NT2/D1 (cell line): Measurements from ENCODE around the gene CPSF3.

Experiments
- DNase-seq: peaks from one replicate; pipeline ENCODE4 v3.0.0-alpha.2; 2011; ENCODE audit warnings: low read depth, low spot score
- H3K27me3 ChIP-seq: 2 replicates; pipeline ENCODE4 v1.6.0; 2011; ENCODE audit warnings: mild to moderate bottlenecking; ENCODE audit not compliant: insufficient read length, insufficient read depth
- H3K36me3 ChIP-seq: 2 replicates; pipeline ENCODE4 v1.6.1; 2011; ENCODE audit warnings: mild to moderate bottlenecking, low read length, mixed read lengths; ENCODE audit not compliant: insufficient read depth, insufficient read length
- H3K4me1 ChIP-seq: 2 replicates; pipeline ENCODE4 v1.5.1; 2011; ENCODE audit not compliant: insufficient read depth, insufficient read length
- H3K4me3 ChIP-seq: 2 replicates; pipeline ENCODE4 v1.5.1; 2011; ENCODE audit warnings: low read depth; ENCODE audit not compliant: insufficient read length
- H3K9ac ChIP-seq: 2 replicates; pipeline ENCODE4 v1.6.0; 2011; ENCODE audit warnings: low read depth; ENCODE audit not compliant: insufficient read length
- H3K9me3 ChIP-seq: 2 replicates; pipeline ENCODE4 v1.5.1; 2011; ENCODE audit warnings: mild to moderate bottlenecking, low read length; ENCODE audit not compliant: insufficient read depth
- SUZ12 ChIP-seq: IDR thresholded peaks from 2 replicates; pipeline ENCODE4 v1.6.1; 2011; ENCODE audit not compliant: insufficient read length, insufficient read depth; ENCODE audit errors: extremely low read depth
- YY1 ChIP-seq: IDR thresholded peaks from 2 replicates; pipeline ENCODE4 v1.6.1; 2011; ENCODE audit not compliant: insufficient read length, insufficient read depth
- ZNF274 ChIP-seq: IDR thresholded peaks from 2 replicates; pipeline ENCODE4 v1.6.1; 2011; ENCODE audit warnings: mild to moderate bottlenecking, low read depth, low read length

The CPSF3 gene

GRCh38 chr2:9406529-9407362, 16.7 kb upstream of the CPSF3 start:
- TF ChIP-seq YY1 (no peak), SUZ12 (no peak), ZNF274 (no peak)
- H3K27me3 ChIP-seq, result no peaks in the 10 kb centered on the region
- no peaks in the 10 kb centered on the region for H3K4me1 ChIP-seq
- H3K4me3 ChIP-seq, result no peak overlapping the region
- no peak for DNase-seq
- H3K9ac ChIP-seq, result no peak overlapping the region
- no peaks in the 10 kb centered on the region for H3K9me3 ChIP-seq
- H3K36me3 ChIP-seq, result peaks cover 45% of the 10 kb centered on the region

GRCh38 chr2:9407363-9407811, 16.1 kb upstream of the CPSF3 start:
- no peak for DNase-seq
- Histone ChIP-seq H3K9me3 (no peaks in the 10 kb centered on the region), H3K4me1 (no peaks in the 10 kb centered on the region), H3K36me3 (peaks cover 49% of the 10 kb centered on the region), H3K27me3 (no peaks in the 10 kb centered on the region), H3K4me3 (no peak overlapping the region), H3K9ac (no peak overlapping the region)
- TF ChIP-seq ZNF274 (no peak), SUZ12 (no peak), YY1 (no peak)

- Histone ChIP-seq H3K4me1 (no peaks in the 10 kb centered on the region), H3K9me3 (no peaks in the 10 kb centered on the region), H3K27me3 (no peaks in the 10 kb centered on the region), H3K9ac (no peak overlapping the region), H3K4me3 (no peak overlapping the region), H3K36me3 (peaks cover 48% of the 10 kb centered on the region)
- TF ChIP-seq SUZ12 (no peak), ZNF274 (no peak)
- DNase-seq, result no peak
Observed at GRCh38 chr2:9408641-9409151, 14.8 kb upstream of the CPSF3 start.

GRCh38 chr2:9410108-9410507, 13.3 kb upstream of the CPSF3 start:
- Histone ChIP-seq H3K27me3 (no peaks in the 10 kb centered on the region), H3K4me1 (no peaks in the 10 kb centered on the region), H3K36me3 (peaks cover 52% of the 10 kb centered on the region), H3K9me3 (no peaks in the 10 kb centered on the region), H3K4me3 (no peak overlapping the region), H3K9ac (no peak overlapping the region)
- DNase-seq, result no peak
- TF ChIP-seq SUZ12, result no peak

- Histone ChIP-seq H3K27me3 (no peaks in the 10 kb centered on the region), H3K4me1 (no peaks in the 10 kb centered on the region), H3K4me3 (no peak overlapping the region), H3K36me3 (peaks cover 47% of the 10 kb centered on the region), H3K9ac (no peak overlapping the region), H3K9me3 (no peaks in the 10 kb centered on the region)
- DNase-seq, result no peak
- TF ChIP-seq YY1, result no peak
- no peak for TF ChIP-seq ZNF274
- TF ChIP-seq SUZ12, result no peak
Observed at GRCh38 chr2:9412781-9413180, 10.7 kb upstream of the CPSF3 start.

GRCh38 chr2:9415516-9416169, 7.8 kb upstream of the CPSF3 start:
- Histone ChIP-seq H3K9me3 (no peaks in the 10 kb centered on the region), H3K36me3 (peaks cover 45% of the 10 kb centered on the region), H3K4me3 (no peak overlapping the region), H3K9ac (no peak overlapping the region), H3K27me3 (no peaks in the 10 kb centered on the region), H3K4me1 (no peaks in the 10 kb centered on the region)
- no peak for DNase-seq
- TF ChIP-seq SUZ12, result no peak
- no peak for TF ChIP-seq YY1
- no peak for TF ChIP-seq ZNF274

- H3K9ac ChIP-seq, result no peak overlapping the region
- H3K4me1 ChIP-seq, result no peaks in the 10 kb centered on the region
- H3K36me3 ChIP-seq, result peaks cover 40% of the 10 kb centered on the region
- H3K9me3 ChIP-seq, result no peaks in the 10 kb centered on the region
- no peak for DNase-seq
- no peak for TF ChIP-seq SUZ12
- TF ChIP-seq YY1, result no peak
- no peak for TF ChIP-seq ZNF274
- no peaks in the 10 kb centered on the region for H3K27me3 ChIP-seq
- H3K4me3 ChIP-seq, result no peak overlapping the region
Observed at GRCh38 chr2:9416267-9416961, 7.0 kb upstream of the CPSF3 start.
